ENCODE results near the gene HSPA9. TPM values are rescaled to one million over a fixed set of nuclear protein-coding genes. Genes with fewer than 3 reads are reported as not detected.
A peak's percentile ranks its signal among the peaks of the same experiment; 100 is the strongest.

Gene HSPA9
- total RNA-seq, 1 donor from 2014 or later: 383 TPM

DNA sequence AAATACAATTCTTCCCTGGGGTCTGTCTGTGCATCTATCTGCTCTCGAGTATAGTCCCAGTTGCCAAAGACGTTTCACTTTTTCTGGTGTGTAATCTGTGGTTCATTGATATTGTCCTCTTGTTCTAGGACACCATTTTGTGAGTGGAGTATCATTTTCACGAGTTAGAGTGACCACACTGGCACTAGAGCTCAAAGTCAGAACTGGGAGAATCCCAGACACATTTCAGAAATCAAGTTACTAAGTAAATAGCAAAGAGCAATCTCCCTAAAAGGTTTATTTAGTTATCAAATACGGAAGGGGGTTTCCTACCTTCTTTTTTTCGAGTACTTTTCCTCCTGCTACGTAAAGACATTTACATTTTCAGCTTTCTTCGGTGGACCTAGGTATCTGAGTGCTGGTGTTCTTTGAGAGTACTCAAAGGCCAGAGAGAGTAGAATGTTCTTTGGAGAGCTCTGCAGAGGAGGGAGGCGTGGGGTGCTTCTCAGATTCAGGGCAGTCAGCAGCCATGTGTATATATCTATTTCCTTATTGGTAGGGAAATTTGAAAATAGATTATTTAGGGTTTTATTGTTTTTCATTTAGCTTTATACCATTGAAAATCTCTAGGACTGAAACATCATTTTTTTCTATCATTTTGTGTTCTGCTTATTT, 8.9 kb upstream of the HSPA9 start:
- H3K9me3 Mint-ChIP-seq: no peaks in the 10 kb centered on the region
- no peak overlapping the region for H3K4me3 Mint-ChIP-seq
- no peaks in the 10 kb centered on the region for H3K36me3 Mint-ChIP-seq (ENCODE audit: low read depth)
- H3K27ac Mint-ChIP-seq: no peak overlapping the region
- no peak for DNase-seq (ENCODE audit: low spot score)
- H3K27me3 Mint-ChIP-seq (ENCODE audit: insufficient read depth): peaks cover 22% of the 10 kb centered on the region
- intact Hi-C loops (cut with micrococcal nuclease): no loop called here
- H3K4me1 Mint-ChIP-seq (ENCODE audit: low read depth): no peaks in the 10 kb centered on the region

DNA sequence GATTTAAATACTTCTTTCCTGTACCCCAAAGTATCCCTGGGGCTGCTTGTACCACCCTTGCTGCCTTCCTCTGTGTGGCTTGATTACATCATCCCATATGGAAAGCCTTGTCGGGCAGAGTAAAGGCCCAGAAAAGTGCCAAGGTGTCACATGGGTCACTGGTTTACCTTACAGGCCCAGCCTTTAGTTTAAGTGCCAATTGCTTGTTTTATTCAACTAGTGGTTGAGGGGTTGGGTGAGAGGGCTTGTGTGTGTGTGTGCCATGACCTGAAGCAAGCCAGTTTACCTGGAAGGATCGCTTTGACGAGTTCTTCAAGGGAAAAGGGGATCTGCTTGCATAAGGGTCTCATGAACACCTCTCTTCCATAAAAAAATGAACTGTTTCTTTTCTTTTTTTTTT, 7.8 kb upstream of the HSPA9 start:
- Mint-ChIP-seq H3K27me3 (ENCODE audit: insufficient read depth) (peaks cover 18% of the 10 kb centered on the region), H3K36me3 (ENCODE audit: low read depth) (no peaks in the 10 kb centered on the region), H3K9me3 (no peaks in the 10 kb centered on the region), H3K4me3 (no peak overlapping the region), H3K27ac (no peak overlapping the region), H3K4me1 (ENCODE audit: low read depth) (no peaks in the 10 kb centered on the region)
- no peak for DNase-seq (ENCODE audit: low spot score)
- intact Hi-C loops (cut with micrococcal nuclease): no loop called here

DNA sequence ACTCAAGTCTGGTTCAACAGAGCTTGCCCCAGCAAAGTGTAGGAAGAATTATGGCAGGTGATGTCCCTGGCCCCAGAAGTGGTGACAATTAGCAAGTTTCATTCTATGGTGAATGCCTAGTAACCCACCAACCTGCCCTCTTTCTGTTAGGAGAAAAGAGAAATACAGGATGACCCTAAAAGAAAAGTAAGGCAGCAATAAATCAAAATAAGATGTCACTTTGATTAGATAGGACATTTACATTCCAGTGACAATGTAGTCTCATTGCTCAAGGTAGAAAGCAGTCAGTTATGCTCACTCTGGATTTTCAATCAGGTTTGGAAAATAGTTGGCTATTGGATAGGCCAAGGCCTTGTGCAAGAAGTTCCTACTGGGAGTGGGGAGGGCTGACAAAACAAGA, 5.6 kb upstream of the HSPA9 start:
- Mint-ChIP-seq H3K27me3 (ENCODE audit: insufficient read depth) (peaks cover 15% of the 10 kb centered on the region), H3K9me3 (no peaks in the 10 kb centered on the region), H3K27ac (no peak overlapping the region), H3K36me3 (ENCODE audit: low read depth) (peaks cover 2% of the 10 kb centered on the region), H3K4me3 (no peak overlapping the region), H3K4me1 (ENCODE audit: low read depth) (peaks cover 3% of the 10 kb centered on the region)
- no peak for DNase-seq (ENCODE audit: low spot score)
- intact Hi-C loops (cut with micrococcal nuclease): no loop called here

DNA sequence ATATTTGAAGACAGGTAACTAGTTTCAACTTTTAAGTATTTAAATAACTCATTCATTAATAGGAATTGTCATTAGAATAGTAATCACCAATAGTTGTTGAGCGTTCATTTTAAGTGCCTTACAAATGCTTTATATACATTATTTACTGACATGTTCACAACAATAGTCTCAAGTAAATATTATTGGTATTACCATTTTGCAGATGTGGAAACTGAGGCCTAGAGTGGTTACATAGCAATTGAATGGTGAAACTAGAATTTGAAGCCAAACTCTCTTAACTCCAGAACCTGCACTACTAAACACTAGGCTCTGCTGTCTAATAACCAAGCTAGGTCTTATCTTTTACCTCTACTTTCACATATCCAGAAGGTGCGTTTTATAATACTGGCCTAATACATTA, 4.8 kb upstream of the HSPA9 start:
- Mint-ChIP-seq H3K27ac (no peak overlapping the region), H3K27me3 (ENCODE audit: insufficient read depth) (peaks cover 15% of the 10 kb centered on the region), H3K36me3 (ENCODE audit: low read depth) (peaks cover 4% of the 10 kb centered on the region), H3K4me1 (ENCODE audit: low read depth) (peaks cover 9% of the 10 kb centered on the region), H3K9me3 (no peaks in the 10 kb centered on the region), H3K4me3 (no peak overlapping the region)
- intact Hi-C loops (cut with micrococcal nuclease): no loop called here
- DNase-seq (ENCODE audit: low spot score): no peak

DNA sequence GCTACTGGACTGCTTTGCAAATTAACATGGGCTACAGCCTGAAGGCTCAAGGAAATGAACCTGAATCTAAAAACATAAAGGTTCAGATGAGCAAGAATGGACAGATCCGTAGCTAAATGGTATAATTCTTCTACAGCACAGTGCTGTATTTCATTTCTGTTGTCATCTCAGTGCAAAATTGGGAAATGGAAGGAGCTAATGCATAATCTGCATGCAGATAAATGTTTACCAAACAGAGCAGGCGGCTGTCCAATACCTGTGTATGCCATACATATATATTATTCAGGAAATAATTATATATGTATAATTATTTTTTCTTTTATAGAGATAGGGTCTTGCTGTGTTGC, 4.3 kb upstream of the HSPA9 start:
- Mint-ChIP-seq H3K4me1 (ENCODE audit: low read depth) (peaks cover 14% of the 10 kb centered on the region), H3K4me3 (no peak overlapping the region), H3K9me3 (no peaks in the 10 kb centered on the region), H3K27ac (no peak overlapping the region), H3K36me3 (ENCODE audit: low read depth) (peaks cover 9% of the 10 kb centered on the region), H3K27me3 (ENCODE audit: insufficient read depth) (peaks cover 10% of the 10 kb centered on the region)
- intact Hi-C loops (cut with micrococcal nuclease): loop anchor here (1.0 to 10.0 kb wide), 6 partner anchors 24 to 763 kb away; partner anchors contain the start of genes CDC25C and FAM53C
- no peak for DNase-seq (ENCODE audit: low spot score)

DNA sequence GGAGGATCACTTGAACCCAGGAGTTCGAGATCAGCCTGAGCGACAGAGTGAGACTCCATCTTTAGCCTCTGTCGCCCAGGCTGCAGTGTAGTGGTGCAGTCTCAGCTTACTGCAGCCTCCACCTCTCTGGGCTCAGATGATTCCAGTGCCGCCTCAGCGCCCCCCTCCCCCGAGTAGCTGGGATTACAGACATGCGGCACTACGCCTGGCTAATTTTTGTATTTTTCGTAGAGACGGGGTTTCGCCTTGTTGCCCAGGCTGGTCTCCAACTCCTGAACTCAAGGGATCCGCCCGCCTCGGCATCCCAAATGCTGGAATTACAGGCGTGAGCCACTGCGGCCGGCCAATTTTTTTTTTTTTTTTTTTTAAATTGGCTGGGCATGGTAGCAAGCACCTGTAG, 2.3 kb upstream of the HSPA9 start:
- no peak overlapping the region for H3K27ac Mint-ChIP-seq
- peaks cover 22% of the 10 kb centered on the region for H3K4me1 Mint-ChIP-seq (ENCODE audit: low read depth)
- peaks cover 2% of the 10 kb centered on the region for H3K27me3 Mint-ChIP-seq (ENCODE audit: insufficient read depth)
- no peaks in the 10 kb centered on the region for H3K9me3 Mint-ChIP-seq
- intact Hi-C loops (cut with micrococcal nuclease): loop anchor here (5.0 to 10.0 kb wide), 2 partner anchors 75 to 243 kb away; partner anchors contain the start of genes CDC25C and FAM53C
- peaks cover 24% of the 10 kb centered on the region for H3K36me3 Mint-ChIP-seq (ENCODE audit: low read depth)
- no peak overlapping the region for H3K4me3 Mint-ChIP-seq
- no peak for DNase-seq (ENCODE audit: low spot score)

DNA sequence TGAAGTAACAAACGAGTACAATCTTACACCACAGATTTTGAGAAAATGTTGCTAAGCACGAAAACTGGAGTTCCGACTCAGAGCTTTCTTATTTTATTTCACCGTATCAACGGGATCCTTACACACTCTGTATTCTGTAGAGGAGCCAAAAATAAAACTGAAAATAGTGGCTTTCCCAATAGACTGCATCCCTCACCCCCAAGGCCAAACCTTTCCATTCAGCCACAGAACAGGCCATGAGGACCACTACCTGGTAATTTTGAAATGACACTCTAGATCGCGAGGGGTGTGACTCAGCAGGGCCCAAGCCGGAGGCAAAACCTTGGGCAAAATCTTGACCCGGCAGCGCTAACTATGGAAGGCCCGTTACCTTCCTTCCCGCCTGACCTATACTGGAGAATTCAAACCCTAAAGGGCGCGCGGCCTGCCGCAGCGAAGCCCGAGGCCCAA, 432 bp downstream of the HSPA9 start:
- DNase-seq (ENCODE audit: low spot score): no peak
- Mint-ChIP-seq H3K4me1 (ENCODE audit: low read depth) (peaks cover 22% of the 10 kb centered on the region), H3K4me3 (peak overlapping the region; percentile 95), H3K27me3 (ENCODE audit: insufficient read depth) (no peaks in the 10 kb centered on the region), H3K9me3 (no peaks in the 10 kb centered on the region), H3K27ac (peak overlapping the region; percentile 100), H3K36me3 (ENCODE audit: low read depth) (peaks cover 41% of the 10 kb centered on the region)
- intact Hi-C loops (cut with micrococcal nuclease): loop anchor here (1.0 to 10.0 kb wide), 14 partner anchors 31 to 986 kb away; partner anchors contain the start of genes BRD8, CDC25C, CTNNA1 and ETF1

DNA sequence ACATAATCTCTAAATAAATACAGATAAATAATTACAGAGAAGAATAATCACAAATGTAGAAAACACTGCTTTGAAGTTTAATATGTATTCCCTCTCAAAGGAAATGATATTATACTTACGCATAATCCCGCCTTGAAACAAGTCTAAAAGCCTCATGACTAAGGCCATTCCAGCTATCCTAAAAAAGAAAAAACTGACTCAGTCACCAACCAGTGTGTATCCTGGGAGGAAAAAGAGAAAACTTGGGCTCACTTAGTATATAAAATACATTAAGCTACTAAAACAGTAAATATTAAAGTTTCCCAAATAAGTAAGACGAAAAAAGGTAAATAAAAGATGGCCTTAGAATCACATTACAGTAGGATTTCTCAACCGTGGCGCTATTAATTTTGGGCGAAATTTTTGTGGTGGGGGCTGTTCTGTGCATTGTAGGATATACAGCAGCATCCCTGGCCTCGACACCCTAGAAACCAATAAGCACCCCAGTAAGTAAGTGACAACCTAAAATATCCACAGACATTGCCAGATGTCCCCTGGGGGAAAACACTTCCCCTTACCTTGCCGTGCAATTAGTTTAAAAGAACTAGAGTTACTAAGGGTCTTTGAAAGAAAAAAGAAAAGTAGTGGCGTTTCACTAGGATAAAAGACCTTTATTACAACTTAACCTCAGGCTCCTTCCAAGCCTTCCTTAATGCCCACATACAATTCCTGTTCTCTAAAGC, 1.1 kb downstream of the HSPA9 start:
- peaks cover 43% of the 10 kb centered on the region for H3K36me3 Mint-ChIP-seq (ENCODE audit: low read depth)
- H3K4me1 Mint-ChIP-seq (ENCODE audit: low read depth): peaks cover 25% of the 10 kb centered on the region

DNA sequence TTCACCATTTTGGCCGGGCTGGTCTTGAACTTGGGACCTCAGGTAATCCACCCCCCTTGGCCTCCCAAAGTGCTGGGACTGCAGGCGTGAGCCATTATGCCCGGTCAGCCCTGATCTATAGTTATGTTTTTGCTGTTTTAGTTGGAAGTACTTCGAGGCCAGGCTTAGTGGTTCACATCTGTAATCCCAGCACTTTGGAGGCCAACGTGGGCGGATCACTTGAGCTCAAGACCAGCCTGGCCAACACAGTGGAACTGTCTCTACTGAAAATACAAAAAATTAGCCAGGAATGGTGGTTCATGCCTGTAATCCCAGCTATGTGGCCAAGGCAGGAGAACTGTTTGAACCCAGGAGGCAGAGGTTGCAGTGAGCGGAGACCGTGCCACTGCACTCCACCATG, 2.0 kb downstream of the HSPA9 start:
- no peak overlapping the region for H3K27ac Mint-ChIP-seq
- DNase-seq (ENCODE audit: low spot score): no peak
- intact Hi-C loops (cut with micrococcal nuclease): loop anchor here (10.0 kb wide), 1 partner anchor 238 kb away; the partner anchor contains the start of genes CDC25C and FAM53C
- no peaks in the 10 kb centered on the region for H3K27me3 Mint-ChIP-seq (ENCODE audit: insufficient read depth)
- peak overlapping the region; percentile 76 for H3K4me3 Mint-ChIP-seq
- peaks cover 52% of the 10 kb centered on the region for H3K36me3 Mint-ChIP-seq (ENCODE audit: low read depth)
- H3K9me3 Mint-ChIP-seq: no peaks in the 10 kb centered on the region
- H3K4me1 Mint-ChIP-seq (ENCODE audit: low read depth): peaks cover 33% of the 10 kb centered on the region

More for the DNA sequence above, 1.1 kb downstream of the HSPA9 start:
- Mint-ChIP-seq H3K9me3 (no peaks in the 10 kb centered on the region), H3K27ac (peak overlapping the region; percentile 100), H3K4me3 (peak overlapping the region; percentile 95), H3K27me3 (ENCODE audit: insufficient read depth) (no peaks in the 10 kb centered on the region)
- DNase-seq (ENCODE audit: low spot score): no peak
- intact Hi-C loops (cut with micrococcal nuclease): loop anchor here (2.0 to 10.0 kb wide), 5 partner anchors 179 to 987 kb away; partner anchors contain the start of genes CDC25C, CTNNA1, FAM53C and PAIP2

DNA sequence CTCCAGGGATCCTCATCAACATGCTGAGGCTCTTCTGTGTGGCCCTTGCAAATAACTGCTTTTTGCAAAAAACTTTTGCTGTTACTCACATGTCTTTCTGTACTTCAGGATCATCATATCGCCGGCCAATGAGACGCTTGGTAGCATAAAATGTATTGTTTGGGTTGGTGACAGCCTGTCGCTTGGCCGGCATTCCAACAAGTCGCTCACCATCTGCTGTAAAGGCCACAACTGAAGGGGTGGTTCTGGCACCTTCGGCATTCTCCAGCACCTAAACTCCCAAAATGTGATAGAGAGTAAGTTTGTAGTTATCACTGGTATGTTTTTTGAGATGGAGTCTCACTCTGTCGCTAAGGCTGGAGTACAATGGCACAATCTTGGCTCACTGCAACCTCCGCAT, 4.3 kb downstream of the HSPA9 start:
- Mint-ChIP-seq H3K4me1 (ENCODE audit: low read depth) (peaks cover 46% of the 10 kb centered on the region), H3K27ac (no peak overlapping the region), H3K9me3 (no peaks in the 10 kb centered on the region), H3K4me3 (no peak overlapping the region), H3K36me3 (ENCODE audit: low read depth) (peaks cover 72% of the 10 kb centered on the region), H3K27me3 (ENCODE audit: insufficient read depth) (no peaks in the 10 kb centered on the region)
- intact Hi-C loops (cut with micrococcal nuclease): loop anchor here (10.0 kb wide), 1 partner anchor 236 kb away; the partner anchor contains the start of genes CDC25C and FAM53C
- no peak for DNase-seq (ENCODE audit: low spot score)

DNA sequence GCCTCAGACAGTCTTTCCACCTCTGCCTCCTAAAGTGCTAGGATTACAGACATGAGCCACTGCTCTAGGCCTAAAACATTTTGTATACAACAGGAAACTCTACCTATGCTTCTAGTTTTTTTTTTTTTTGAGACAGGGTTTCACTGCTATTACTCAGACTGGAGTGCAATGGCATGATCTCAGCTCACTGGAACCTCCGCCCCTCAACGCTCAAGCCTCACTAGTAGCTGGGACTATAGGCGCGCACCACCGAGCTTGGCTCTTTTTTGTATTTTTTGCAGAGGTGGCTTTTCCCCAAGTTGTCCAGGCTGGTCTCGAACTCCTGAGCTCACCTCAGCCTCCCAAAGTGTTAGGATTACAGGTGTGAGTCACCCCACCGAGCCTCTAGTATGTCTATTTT, 5.4 kb downstream of the HSPA9 start:
- H3K4me3 Mint-ChIP-seq: no peak overlapping the region
- peaks cover 75% of the 10 kb centered on the region for H3K36me3 Mint-ChIP-seq (ENCODE audit: low read depth)
- DNase-seq (ENCODE audit: low spot score): no peak
- intact Hi-C loops (cut with micrococcal nuclease): loop anchor here (10.0 kb wide), 1 partner anchor 235 kb away; the partner anchor contains the start of genes CDC25C and FAM53C
- H3K9me3 Mint-ChIP-seq: no peaks in the 10 kb centered on the region
- H3K27me3 Mint-ChIP-seq (ENCODE audit: insufficient read depth): no peaks in the 10 kb centered on the region
- H3K4me1 Mint-ChIP-seq (ENCODE audit: low read depth): peaks cover 45% of the 10 kb centered on the region
- H3K27ac Mint-ChIP-seq: no peak overlapping the region

DNA sequence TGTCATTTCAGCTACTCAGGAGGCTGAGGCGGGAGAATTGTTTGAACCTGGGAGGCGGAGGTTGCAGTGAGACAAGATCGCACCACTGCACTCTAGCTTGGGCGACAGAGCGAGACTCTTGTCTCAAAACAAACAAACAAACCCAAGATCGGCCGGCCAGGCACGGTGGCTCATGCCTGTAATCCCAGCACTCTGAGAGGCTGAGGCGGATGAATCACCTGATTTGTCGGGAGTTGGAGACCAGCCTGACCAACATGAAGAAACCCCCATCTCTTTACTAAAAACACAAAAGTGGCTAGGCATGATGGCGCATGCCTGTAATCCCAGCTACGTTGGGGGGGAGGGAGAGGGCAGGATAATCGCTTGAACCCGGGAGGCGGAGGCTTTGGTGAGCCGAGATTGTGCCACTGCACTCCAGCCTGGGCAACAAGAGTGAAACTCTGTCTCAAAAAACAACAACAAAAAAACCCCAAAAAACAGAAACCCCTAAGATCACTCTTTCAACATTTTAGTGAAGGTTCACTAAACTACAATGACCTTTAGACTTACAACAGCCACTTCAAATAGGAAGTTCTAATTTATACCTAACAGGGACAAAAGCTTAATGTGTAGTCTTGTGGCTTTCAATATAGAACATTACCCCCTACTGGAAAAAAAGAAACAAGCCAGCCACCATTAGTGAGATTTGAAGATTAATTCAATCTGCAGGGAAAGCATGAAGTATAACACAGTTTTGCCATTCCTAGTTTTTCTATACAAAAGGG, 7.0 kb downstream of the HSPA9 start:
- DNase-seq (ENCODE audit: low spot score): no peak
- H3K4me3 Mint-ChIP-seq: no peak overlapping the region
- H3K36me3 Mint-ChIP-seq (ENCODE audit: low read depth): peaks cover 72% of the 10 kb centered on the region
- intact Hi-C loops (cut with micrococcal nuclease): no loop called here
- peaks cover 42% of the 10 kb centered on the region for H3K4me1 Mint-ChIP-seq (ENCODE audit: low read depth)
- H3K27me3 Mint-ChIP-seq (ENCODE audit: insufficient read depth): no peaks in the 10 kb centered on the region
- H3K9me3 Mint-ChIP-seq: no peaks in the 10 kb centered on the region
- no peak overlapping the region for H3K27ac Mint-ChIP-seq

Measured in activated T-helper 1 cell treated with anti-CD3 and anti-CD28 coated beads, Interleukin-12 subunit alpha, Interleukin-12 subunit beta, Interleukin-2, Interleukin-4 antibody, amounts not matched to agents 30 ng/mL and 10 ng/mL and 1 ng/mL, durations not matched to agents 14 hours and 24 hours and 36 hours (primary cell).